ENCODE measurements around the gene SLC19A2. TPM values are rescaled to one million over a fixed set of nuclear protein-coding genes. Genes with fewer than 3 reads are reported as not detected.

The SLC19A2 gene
- total RNA-seq, 2 experiments from 2014 or later = 4.0 to 4.4 TPM

- DNase-seq (no peak), ATAC-seq (no peak)
- no peak overlapping the region for H3K27ac Mint-ChIP-seq
- H3K9me3 Mint-ChIP-seq (ENCODE audit: low read depth) = no peaks in the 10 kb centered on the region
- H3K36me3 Mint-ChIP-seq (ENCODE audit: low read depth) = peaks cover 2% of the 10 kb centered on the region
- no peak overlapping the region for H3K4me3 Mint-ChIP-seq
- ChIA-PET POLR2A (no interaction called here), CTCF (interaction anchor here (0.6 to 1.0 kb wide), 3 partner anchors 9 to 960 kb away, joined by 3 to 5 read pairs (median 4); no protein-coding TSS in a partner anchor)
- intact Hi-C loops (cut with DNase I, micrococcal nuclease) = no loop called here
- H3K4me1 Mint-ChIP-seq = peaks cover 3% of the 10 kb centered on the region
- no peaks in the 10 kb centered on the region for H3K27me3 Mint-ChIP-seq
Measured at GRCh38 chr1:169474302-169474995, 11.3 kb downstream of the SLC19A2 start.

DNA sequence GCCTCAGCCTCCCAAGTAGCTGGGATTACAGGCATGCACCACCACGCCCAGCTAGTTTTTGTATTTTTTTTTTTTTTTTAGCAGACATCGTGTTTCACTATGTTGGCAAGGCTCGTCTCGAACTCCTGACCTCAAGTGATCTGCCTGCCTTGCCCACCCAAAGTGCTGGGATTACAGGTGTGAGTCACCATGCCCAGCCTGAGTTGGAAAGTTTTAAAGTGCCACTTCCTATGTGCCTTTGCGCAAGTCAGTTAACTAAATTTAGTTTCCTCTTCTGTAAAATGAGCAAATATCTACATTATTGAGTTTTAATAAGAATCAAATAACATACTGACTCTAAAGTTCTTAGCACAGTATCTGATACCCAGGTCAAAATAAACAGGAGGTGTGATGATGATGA lies 12.4 kb downstream of the SLC19A2 start:
- no peak for ATAC-seq
- no peak for DNase-seq
- peaks cover 6% of the 10 kb centered on the region for H3K4me1 Mint-ChIP-seq
- intact Hi-C loops (cut with DNase I, micrococcal nuclease) = no loop called here
- no peak overlapping the region for H3K4me3 Mint-ChIP-seq
- ChIA-PET CTCF (interaction anchor here (1.1 kb wide), 1 partner anchor 72 kb away, joined by 5 read pairs; no protein-coding TSS in a partner anchor), POLR2A (no interaction called here)
- H3K36me3 Mint-ChIP-seq (ENCODE audit: low read depth) = peaks cover 2% of the 10 kb centered on the region
- no peaks in the 10 kb centered on the region for H3K9me3 Mint-ChIP-seq (ENCODE audit: low read depth)
- H3K27ac Mint-ChIP-seq = no peak overlapping the region
- H3K27me3 Mint-ChIP-seq = no peaks in the 10 kb centered on the region

DNA sequence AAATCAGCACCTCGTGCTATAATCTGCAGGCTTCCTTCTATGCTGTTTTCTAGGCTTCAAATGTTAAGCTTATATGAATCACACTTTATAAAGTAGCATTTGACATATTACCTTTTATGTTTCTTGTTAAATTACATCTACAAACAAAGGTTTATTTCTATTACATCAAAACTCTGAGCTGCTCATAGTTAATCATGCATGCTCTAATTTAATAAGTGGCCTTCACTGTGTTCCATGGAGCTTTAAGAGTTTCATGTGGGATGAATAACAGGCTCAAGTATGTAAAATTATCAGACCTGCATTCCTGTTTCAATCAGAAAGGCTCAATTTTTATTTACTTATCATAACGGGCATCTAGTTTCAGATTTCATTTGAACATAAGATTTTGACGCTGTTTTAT lies 13.0 kb downstream of the SLC19A2 start:
- intact Hi-C loops (cut with DNase I, micrococcal nuclease) = no loop called here
- no peaks in the 10 kb centered on the region for H3K9me3 Mint-ChIP-seq (ENCODE audit: low read depth)
- POLR2A ChIA-PET = no interaction called here
- H3K4me3 Mint-ChIP-seq = no peak overlapping the region
- H3K27ac Mint-ChIP-seq = no peak overlapping the region
- peaks cover 2% of the 10 kb centered on the region for H3K36me3 Mint-ChIP-seq (ENCODE audit: low read depth)
- CTCF ChIA-PET = interaction anchor here (1.1 kb wide), 2 partner anchors 57 to 73 kb away, joined by 3 to 5 read pairs; no protein-coding TSS in a partner anchor
- peaks cover 6% of the 10 kb centered on the region for H3K4me1 Mint-ChIP-seq
- DNase-seq (no peak), ATAC-seq (no peak)
- no peaks in the 10 kb centered on the region for H3K27me3 Mint-ChIP-seq

DNA sequence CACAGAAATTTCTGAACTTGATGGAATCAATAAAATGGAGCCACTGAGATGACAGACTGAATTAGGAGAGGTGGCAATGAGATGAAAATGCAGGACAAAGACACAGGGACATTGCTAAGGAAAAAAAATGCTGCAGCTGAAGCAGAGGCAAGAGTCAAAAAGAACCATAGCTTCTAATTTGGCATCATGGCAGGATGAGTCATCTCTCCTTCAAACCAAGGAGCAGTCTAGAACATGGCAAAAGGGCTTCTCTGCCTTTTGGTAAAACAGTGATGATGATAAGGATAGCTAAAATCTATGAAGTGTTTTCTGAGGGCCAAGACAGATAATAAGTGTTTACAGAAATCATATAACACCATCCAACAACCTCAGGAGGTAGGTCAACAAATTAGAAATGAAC lies 16.8 kb downstream of the SLC19A2 start:
- ATAC-seq = peak; percentile 49
- intact Hi-C loops (cut with DNase I, micrococcal nuclease) = loop anchor here in 1 of 2 experiments (5.0 kb wide), 1 partner anchor 243 kb away; the partner anchor contains the start of gene SELL
- ChIA-PET CTCF (interaction anchor here (1.2 to 1.3 kb wide), 2 partner anchors 77 to 121 kb away, joined by 4 to 6 read pairs; no protein-coding TSS in a partner anchor), POLR2A (no interaction called here)
- H3K4me1 Mint-ChIP-seq = peaks cover 6% of the 10 kb centered on the region
- no peak for DNase-seq
- H3K4me3 Mint-ChIP-seq = no peak overlapping the region
- H3K27ac Mint-ChIP-seq = no peak overlapping the region
- peaks cover 2% of the 10 kb centered on the region for H3K36me3 Mint-ChIP-seq (ENCODE audit: low read depth)
- H3K27me3 Mint-ChIP-seq = no peaks in the 10 kb centered on the region
- H3K9me3 Mint-ChIP-seq (ENCODE audit: low read depth) = no peaks in the 10 kb centered on the region

DNA sequence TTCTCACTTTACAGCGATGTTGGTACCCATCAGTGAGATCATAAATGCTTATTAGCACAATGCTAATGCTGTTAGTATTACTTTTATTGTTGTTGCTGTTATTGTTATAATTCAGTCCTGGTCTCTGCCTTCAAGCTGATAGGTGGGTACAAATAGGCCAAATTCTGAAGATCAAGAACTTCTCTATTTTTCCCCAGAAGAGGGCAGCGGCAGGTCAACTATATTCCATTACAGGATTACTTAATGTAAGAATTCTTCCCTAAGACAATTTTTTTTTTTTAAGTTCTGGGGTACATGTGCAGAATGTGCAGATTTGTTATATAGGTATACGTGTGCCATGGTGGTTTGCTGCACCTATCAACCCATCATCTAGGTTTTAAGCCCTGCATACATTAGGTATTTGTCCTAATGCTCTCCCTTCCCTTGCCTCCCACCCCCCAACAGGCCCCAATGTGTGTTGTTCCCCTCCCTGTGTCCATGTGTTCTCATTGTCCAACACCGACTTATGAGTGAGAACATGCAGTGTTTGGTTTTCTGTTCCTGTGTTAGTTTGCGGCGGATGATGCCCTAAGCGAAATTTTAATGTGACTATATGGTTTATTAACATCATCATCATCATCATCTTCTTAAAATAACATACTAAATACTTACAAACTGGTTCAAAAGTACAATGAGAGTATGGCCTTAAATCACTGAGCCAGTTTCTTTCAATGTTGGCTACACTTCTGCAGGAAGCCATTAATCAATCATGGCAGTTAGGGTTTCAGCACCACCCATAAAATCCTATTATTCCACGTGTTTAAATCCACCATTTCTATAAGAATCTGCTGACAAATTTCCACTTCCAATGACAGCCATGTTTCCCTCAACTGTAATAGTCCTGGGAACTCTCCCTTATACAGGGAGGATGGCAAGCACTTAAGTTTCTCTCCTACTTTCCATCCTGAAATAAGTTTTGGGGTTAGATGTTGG lies 19.2 kb downstream of the SLC19A2 start:
- Mint-ChIP-seq H3K4me1 (peaks cover 4% of the 10 kb centered on the region), H3K36me3 (ENCODE audit: low read depth) (peaks cover 4% of the 10 kb centered on the region), H3K9me3 (ENCODE audit: low read depth) (no peaks in the 10 kb centered on the region), H3K27ac (no peak overlapping the region), H3K27me3 (no peaks in the 10 kb centered on the region), H3K4me3 (no peak overlapping the region)
- CTCF ChIA-PET = interaction anchor here (0.7 to 1.3 kb wide), 3 partner anchors 43 to 246 kb away, joined by 3 to 5 read pairs (median 3); no protein-coding TSS in a partner anchor
- DNase-seq = peak; percentile 46
- intact Hi-C loops (cut with DNase I, micrococcal nuclease) = loop anchor here (1.0 to 5.0 kb wide), 3 partner anchors 80 to 342 kb away; partner anchors contain the start of gene SELL (in 1 of the 2)
- no peak for ATAC-seq
- POLR2A ChIA-PET = interaction anchor here (0.6 kb wide), 1 partner anchor 1531 kb away, joined by 5 read pairs; no protein-coding TSS in a partner anchor

DNA sequence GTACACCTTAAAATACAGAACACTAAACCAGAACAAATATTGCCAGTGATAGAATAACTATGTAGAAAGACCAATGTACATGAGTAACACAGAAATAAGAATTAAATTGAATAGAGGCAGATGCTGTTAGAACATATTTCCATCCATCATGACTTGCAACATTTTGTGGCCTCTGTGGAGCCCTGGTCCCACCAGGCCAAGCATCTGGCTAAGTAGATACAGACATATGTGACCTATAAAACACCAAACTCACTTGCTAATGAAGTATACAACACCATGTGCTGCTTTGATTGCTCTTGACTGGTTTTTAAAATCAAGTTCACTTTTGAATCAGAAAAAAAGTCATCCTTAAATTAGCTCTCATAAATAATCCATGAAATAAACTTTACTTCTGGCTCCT lies 20.5 kb downstream of the SLC19A2 start:
- ATAC-seq (no peak), DNase-seq (no peak)
- Mint-ChIP-seq H3K4me1 (peaks cover 16% of the 10 kb centered on the region), H3K27ac (no peak overlapping the region), H3K27me3 (peaks cover 7% of the 10 kb centered on the region), H3K9me3 (ENCODE audit: low read depth) (no peaks in the 10 kb centered on the region), H3K36me3 (ENCODE audit: low read depth) (peaks cover 4% of the 10 kb centered on the region), H3K4me3 (no peak overlapping the region)
- intact Hi-C loops (cut with DNase I, micrococcal nuclease) = loop anchor here in 1 of 2 experiments (5.0 kb wide), 1 partner anchor 247 kb away; the partner anchor contains the start of gene SELL
- ChIA-PET POLR2A (no interaction called here), CTCF (interaction anchor here (0.9 to 1.1 kb wide), 4 partner anchors 9 to 247 kb away, joined by 3 to 5 read pairs (median 4); no protein-coding TSS in a partner anchor)

GRCh38 chr1:169462385-169462784 lies 23.4 kb downstream of the SLC19A2 start:
- ChIA-PET POLR2A (interaction anchor here (0.6 kb wide), 1 partner anchor 230 kb away, joined by 5 read pairs; no protein-coding TSS in a partner anchor), CTCF (no interaction called here)
- no peak overlapping the region for H3K4me3 Mint-ChIP-seq
- ATAC-seq = no peak
- H3K36me3 Mint-ChIP-seq (ENCODE audit: low read depth) = peaks cover 4% of the 10 kb centered on the region
- intact Hi-C loops (cut with DNase I, micrococcal nuclease) = no loop called here
- DNase-seq = no peak
- H3K27ac Mint-ChIP-seq = no peak overlapping the region
- peaks cover 16% of the 10 kb centered on the region for H3K4me1 Mint-ChIP-seq
- peaks cover 10% of the 10 kb centered on the region for H3K27me3 Mint-ChIP-seq
- H3K9me3 Mint-ChIP-seq (ENCODE audit: low read depth) = no peaks in the 10 kb centered on the region

GRCh38 chr1:169461390-169462000 lies 24.2 kb downstream of the SLC19A2 start:
- Mint-ChIP-seq H3K4me3 (no peak overlapping the region), H3K4me1 (peaks cover 16% of the 10 kb centered on the region), H3K36me3 (ENCODE audit: low read depth) (peaks cover 3% of the 10 kb centered on the region), H3K27me3 (peaks cover 10% of the 10 kb centered on the region), H3K27ac (no peak overlapping the region), H3K9me3 (ENCODE audit: low read depth) (peaks cover 7% of the 10 kb centered on the region)
- peak; percentile 74 for ATAC-seq
- DNase-seq = no peak
- CTCF ChIA-PET = interaction anchor here (1.1 to 1.5 kb wide), 2 partner anchors 13 to 45 kb away, joined by 3 to 4 read pairs; no protein-coding TSS in a partner anchor
- POLR2A ChIA-PET = no interaction called here
- intact Hi-C loops (cut with DNase I, micrococcal nuclease) = no loop called here

- Mint-ChIP-seq H3K36me3 (ENCODE audit: low read depth) (peaks cover 3% of the 10 kb centered on the region), H3K27me3 (peaks cover 13% of the 10 kb centered on the region), H3K27ac (peak overlapping the region; percentile 51), H3K9me3 (ENCODE audit: low read depth) (peaks cover 7% of the 10 kb centered on the region), H3K4me3 (peak overlapping the region; percentile 28), H3K4me1 (peaks cover 16% of the 10 kb centered on the region)
- ATAC-seq (no peak), DNase-seq (peak; percentile 41)
- intact Hi-C loops (cut with DNase I, micrococcal nuclease) = no loop called here
- ChIA-PET CTCF (interaction anchor here (1.5 kb wide), 1 partner anchor 14 kb away, joined by 4 read pairs; no protein-coding TSS in a partner anchor), POLR2A (no interaction called here)
Measured at GRCh38 chr1:169460191-169460833, 25.4 kb downstream of the SLC19A2 start.

GRCh38 chr1:169457443-169457842 lies 28.3 kb downstream of the SLC19A2 start:
- CTCF ChIA-PET = no interaction called here

More at GRCh38 chr1:169457443-169457842, 28.3 kb downstream of the SLC19A2 start:
- POLR2A ChIA-PET = no interaction called here
- peaks cover 20% of the 10 kb centered on the region for H3K27me3 Mint-ChIP-seq
- H3K9me3 Mint-ChIP-seq (ENCODE audit: low read depth) = peaks cover 7% of the 10 kb centered on the region
- no peak for ATAC-seq
- H3K36me3 Mint-ChIP-seq (ENCODE audit: low read depth) = no peaks in the 10 kb centered on the region
- peaks cover 16% of the 10 kb centered on the region for H3K4me1 Mint-ChIP-seq
- no peak overlapping the region for H3K27ac Mint-ChIP-seq
- H3K4me3 Mint-ChIP-seq = no peak overlapping the region
- intact Hi-C loops (cut with DNase I, micrococcal nuclease) = no loop called here
- DNase-seq = no peak
